HPDE6-E6E7 (cell line): Measurements from ENCODE around the gene KLRK1.
A peak's percentile ranks its signal among the peaks of the same experiment; 100 is the strongest.
"Not testable (repeated sequence)": the region's sequence is repeated elsewhere in the genome, so short reads cannot be mapped to it uniquely, and the experiment has no call there.

Experiments used
- DNase-seq: peaks from one replicate; pipeline ENCODE4 v3.0.0; 2011; ENCODE audit warnings: missing footprints; ENCODE audit errors: extremely low spot score

Gene KLRK1

GRCh38 chr12:10388624-10389413 is 1.0 kb downstream of the KLRK1 start:
- DNase-seq, result no peak

GRCh38 chr12:10387498-10387897 is 2.3 kb downstream of the KLRK1 start:
- not testable (repeated sequence) for DNase-seq

GRCh38 chr12:10386857-10387256 is 3.0 kb downstream of the KLRK1 start:
- DNase-seq, result no peak

- DNase-seq, result no peak
Observed at GRCh38 chr12:10385166-10385613, 4.7 kb downstream of the KLRK1 start.

- no peak for DNase-seq
Observed at GRCh38 chr12:10384191-10384590, 5.7 kb downstream of the KLRK1 start.

- no peak for DNase-seq
Observed at GRCh38 chr12:10381928-10382628, 7.8 kb downstream of the KLRK1 start.

GRCh38 chr12:10378737-10379136 is 11.1 kb downstream of the KLRK1 start:
- not testable (repeated sequence) for DNase-seq

- no peak for DNase-seq
Observed at GRCh38 chr12:10374624-10375018, 15.2 kb downstream of the KLRK1 start.

- no peak for DNase-seq
Observed at GRCh38 chr12:10372559-10372958, 17.3 kb downstream of the KLRK1 start.

GRCh38 chr12:10371893-10372535 is 17.8 kb downstream of the KLRK1 start:
- not testable (repeated sequence) for DNase-seq

GRCh38 chr12:10369557-10370415 is 20.1 kb downstream of the KLRK1 start:
- DNase-seq, result no peak

- DNase-seq, result no peak
Observed at GRCh38 chr12:10368206-10369171, 21.4 kb downstream of the KLRK1 start.

GRCh38 chr12:10367714-10368113 is 22.1 kb downstream of the KLRK1 start:
- DNase-seq, result not testable (repeated sequence)

- no peak for DNase-seq
Observed at GRCh38 chr12:10366875-10367274, 23.0 kb downstream of the KLRK1 start.

GRCh38 chr12:10365696-10366405 is 24.0 kb downstream of the KLRK1 start:
- DNase-seq, result no peak

- peak; percentile 49 for DNase-seq
Observed at GRCh38 chr12:10364815-10365622, 24.8 kb downstream of the KLRK1 start.

- DNase-seq, result no peak
Observed at GRCh38 chr12:10363914-10364814, 25.7 kb downstream of the KLRK1 start.

- no peak for DNase-seq
Observed at GRCh38 chr12:10363658-10363913, 26.3 kb downstream of the KLRK1 start.
